NCI-H774 (cell line): Measurements from ENCODE around the gene VPS41.

Experiments
- DNase-seq: peaks from one replicate; lab custom pipeline; 2025; lab: John Stamatoyannopoulos, UW

Gene VPS41

GRCh38 chr7:38728145-38728544, 180.8 kb downstream of the VPS41 start:
- no peak for DNase-seq

GRCh38 chr7:38727184-38727940, 181.6 kb downstream of the VPS41 start:
- DNase-seq = no peak

- DNase-seq = no peak
These were observed 185.7 kb downstream of the VPS41 start for GRCh38 chr7:38723327-38723726.

GRCh38 chr7:38716397-38716796, 192.6 kb downstream of the VPS41 start:
- no peak for DNase-seq

GRCh38 chr7:38709123-38709522, 199.9 kb downstream of the VPS41 start:
- DNase-seq = no peak

GRCh38 chr7:38704751-38705150, 204.2 kb downstream of the VPS41 start:
- no peak for DNase-seq

GRCh38 chr7:38704041-38704547, 204.9 kb downstream of the VPS41 start:
- no peak for DNase-seq

GRCh38 chr7:38703093-38703492, 205.9 kb downstream of the VPS41 start:
- DNase-seq = no peak

- DNase-seq = no peak
These were observed 206.9 kb downstream of the VPS41 start for GRCh38 chr7:38702002-38702535.

- no peak for DNase-seq
These were observed 208.9 kb downstream of the VPS41 start for GRCh38 chr7:38700116-38700515.

- DNase-seq = no peak
These were observed 209.5 kb downstream of the VPS41 start for GRCh38 chr7:38699471-38699870.

- no peak for DNase-seq
These were observed 214.7 kb downstream of the VPS41 start for GRCh38 chr7:38694326-38694725.

- DNase-seq = no peak
These were observed 222.1 kb downstream of the VPS41 start for GRCh38 chr7:38686888-38687287.

- DNase-seq = no peak
These were observed 223.1 kb downstream of the VPS41 start for GRCh38 chr7:38685851-38686250.

GRCh38 chr7:38682606-38683005, 226.4 kb downstream of the VPS41 start:
- no peak for DNase-seq

- peak; percentile 38 for DNase-seq
These were observed 227.1 kb downstream of the VPS41 start for GRCh38 chr7:38681882-38682281.

- no peak for DNase-seq
These were observed 229.6 kb downstream of the VPS41 start for GRCh38 chr7:38679419-38679818.

GRCh38 chr7:38678698-38679054, 230.3 kb downstream of the VPS41 start:
- DNase-seq = no peak

- DNase-seq = no peak
These were observed 230.9 kb downstream of the VPS41 start for GRCh38 chr7:38677981-38678697.

GRCh38 chr7:38675494-38676106, 233.4 kb downstream of the VPS41 start:
- peak; percentile 29 for DNase-seq

GRCh38 chr7:38674513-38674912, 234.5 kb downstream of the VPS41 start:
- no peak for DNase-seq

- no peak for DNase-seq
These were observed 235.2 kb downstream of the VPS41 start for GRCh38 chr7:38673795-38674194.
